ENCODE measurements around the gene JMJD4. TPM values are rescaled to one million over a fixed set of nuclear protein-coding genes. Genes with fewer than 3 reads are reported as not detected.

Gene JMJD4
- total and polyA plus RNA-seq, 2 donors (not counting 3 experiments of a cell fraction or from before 2014, with no cell fraction given): 17.3 to 31.2 TPM

GRCh38 chr1:227735539-227736285 is 610 bp upstream of the JMJD4 start:
- Histone ChIP-seq H3K9ac (replicated peaks; ENCODE audit: extremely low read depth, insufficient read depth, low read length) (peak overlapping the region; percentile 58), H2AFZ (ENCODE audit: low read depth, low read length) (peak overlapping the region; percentile 74), H3K27me3 (ENCODE audit: control insufficient read depth in 2 of 2, insufficient read depth in 2 of 2, low read length in 2 of 2) (no peaks in the 10 kb centered on the region), H3K27ac (ENCODE audit: insufficient read depth, low read depth, low read length) (no peak overlapping the region), H3K4me2 (ENCODE audit: insufficient read depth, low read length) (peak overlapping the region; percentile 76), H4K20me1 (replicated peaks; ENCODE audit: control insufficient read depth, extremely low read depth, insufficient read depth, low read length) (no peaks in the 10 kb centered on the region), H3K9me3 (replicated peaks; ENCODE audit: control insufficient read depth, insufficient read depth, low read length) (no peaks in the 10 kb centered on the region), H3K9me1 (replicated peaks; ENCODE audit: control insufficient read depth, extremely low read depth, insufficient read depth, low read length) (no peaks in the 10 kb centered on the region), H3K4me1 (ENCODE audit: control insufficient read depth, extremely low read depth, insufficient read depth, low read length) (peaks cover 12% of the 10 kb centered on the region), H3K4me3 (replicated peaks in 1 of 3; ENCODE audit: insufficient read depth in 1 of 3, low read depth in 1 of 3, low read length in 3 of 3) (peak overlapping the region; percentile 65 to 89 (median 73)), H3K79me2 (ENCODE audit: control insufficient read depth, insufficient read depth, low read length) (peaks cover 64% of the 10 kb centered on the region), H3K36me3 (ENCODE audit: control insufficient read depth in 2 of 2, extremely low read depth in 1 of 2, insufficient read depth in 2 of 2, low read length in 2 of 2) (peaks cover 0 to 24% of the 10 kb centered on the region in 2 experiments)
- DNase-seq (ENCODE audit: low read depth, low spot score) (no peak), FAIRE-seq (no peak)
- no TSS peak for BruUV-seq (replicated peaks)
- CTCF ChIA-PET: interaction anchor here (0.9 to 1.0 kb wide), 2 partner anchors 210 to 213 kb away, joined by 3 read pairs; no protein-coding TSS in a partner anchor
- POLR2A ChIA-PET: no interaction called here
- dilution Hi-C loops (cut with MboI; ENCODE audit: extremely low pct_ligation_motif_present, low sequenced_read_pairs): no loop called here
- intact Hi-C loops (cut with micrococcal nuclease): loop anchor here (1.0 to 10.0 kb wide), 3 partner anchors 53 to 349 kb away; partner anchors contain the start of gene ARF1
- TF ChIP-seq CTCF (IDR thresholded peaks at IDR 0.05; ENCODE audit: extremely low read depth in 1 of 2, insufficient read depth in 1 of 2, low read depth in 1 of 2, low read length in 2 of 2) (no peak), POLR2AphosphoS5 (IDR thresholded peaks at IDR 0.05; ENCODE audit: insufficient read depth, low read depth, low read length) (peak; percentile 2)

- intact Hi-C loops (cut with micrococcal nuclease) (loop anchor here (10.0 kb wide), 1 partner anchor 350 kb away; the partner anchor contains the start of gene ARF1), dilution Hi-C loops (cut with MboI; ENCODE audit: extremely low pct_ligation_motif_present, low sequenced_read_pairs) (no loop called here)
- Histone ChIP-seq H3K27ac (ENCODE audit: insufficient read depth, low read depth, low read length) (peak overlapping the region; percentile 44), H3K4me1 (ENCODE audit: control insufficient read depth, extremely low read depth, insufficient read depth, low read length) (peaks cover 12% of the 10 kb centered on the region), H3K79me2 (ENCODE audit: control insufficient read depth, insufficient read depth, low read length) (peaks cover 51% of the 10 kb centered on the region), H3K9me1 (replicated peaks; ENCODE audit: control insufficient read depth, extremely low read depth, insufficient read depth, low read length) (no peaks in the 10 kb centered on the region), H4K20me1 (replicated peaks; ENCODE audit: control insufficient read depth, extremely low read depth, insufficient read depth, low read length) (no peaks in the 10 kb centered on the region), H3K9ac (replicated peaks; ENCODE audit: extremely low read depth, insufficient read depth, low read length) (peak overlapping the region; percentile 70), H3K4me2 (ENCODE audit: insufficient read depth, low read length) (peak overlapping the region; percentile 85), H2AFZ (ENCODE audit: low read depth, low read length) (peak overlapping the region; percentile 91), H3K4me3 (replicated peaks in 1 of 3; ENCODE audit: insufficient read depth in 1 of 3, low read depth in 1 of 3, low read length in 3 of 3) (peak overlapping the region; percentile 65 to 89 (median 87)), H3K36me3 (ENCODE audit: control insufficient read depth in 2 of 2, extremely low read depth in 1 of 2, insufficient read depth in 2 of 2, low read length in 2 of 2) (peaks cover 0 to 23% of the 10 kb centered on the region in 2 experiments), H3K27me3 (ENCODE audit: control insufficient read depth in 2 of 2, insufficient read depth in 2 of 2, low read length in 2 of 2) (no peaks in the 10 kb centered on the region), H3K9me3 (replicated peaks; ENCODE audit: control insufficient read depth, insufficient read depth, low read length) (no peaks in the 10 kb centered on the region)
- DNase-seq (ENCODE audit: low read depth, low spot score): no peak
- CTCF ChIA-PET: interaction anchor here (0.9 to 1.0 kb wide), 2 partner anchors 212 to 214 kb away, joined by 3 read pairs; no protein-coding TSS in a partner anchor
- FAIRE-seq: peak; percentile 35
- POLR2A ChIA-PET: no interaction called here
- TF ChIP-seq POLR2A (IDR thresholded peaks at IDR 0.05; ENCODE audit: low read depth, low read length) (no peak), MAX (IDR thresholded peaks at IDR 0.05; ENCODE audit: insufficient read depth, insufficient read length) (no peak), GATA2 (IDR thresholded peaks at IDR 0.05; ENCODE audit: insufficient read depth, insufficient read length, low read depth, low read length) (no peak), EZH2 (IDR thresholded peaks at IDR 0.05; ENCODE audit: borderline replicate concordance, low read depth, low read length, severe bottlenecking) (no peak), JUN (IDR thresholded peaks at IDR 0.05; ENCODE audit: borderline replicate concordance, insufficient read depth, insufficient read length, low read depth) (no peak), CTCF (IDR thresholded peaks at IDR 0.05; ENCODE audit: extremely low read depth in 1 of 2, insufficient read depth in 1 of 2, low read depth in 1 of 2, low read length in 2 of 2) (no peak), MYC (IDR thresholded peaks at IDR 0.05; ENCODE audit: low read depth, low read length) (no peak), FOS (IDR thresholded peaks at IDR 0.05; ENCODE audit: borderline replicate concordance, insufficient read depth, low read length) (no peak), POLR2AphosphoS5 (IDR thresholded peaks at IDR 0.05; ENCODE audit: insufficient read depth, low read depth, low read length) (no peak)
- TSS peak; percentile 59 for BruUV-seq (replicated peaks)
Observed at GRCh38 chr1:227734546-227734855, 601 bp downstream of the JMJD4 start.

Data from endothelial cell of umbilical vein (primary cell).